HepG2 (cell line): Measurements from ENCODE around the gene HAUS7. TPM values are rescaled to one million over a fixed set of nuclear protein-coding genes. Genes with fewer than 3 reads are reported as not detected.

Source experiments
- ATAC-seq: fragments of 200-7000 bp; cut with Tn5 transposase; 3 replicates; pipeline ENCODE4 v1.9.1; 2020; ENCODE audit warnings: mild to moderate bottlenecking, moderate library complexity
- BruUV-seq: library from RNA; stranded (reverse); fragments of 400-500 nt; replicated peaks from 2 replicates; lab custom pipeline; 2021; lab: Mats Ljungman, UMichigan
- CTCF ChIA-PET: fragments of 300-600 bp; formaldehyde crosslinking; extraction: SDS; loops from one replicate; lab custom pipeline; 2021; ENCODE audit warnings: low total read pairs, inconsistent platforms, low intra/inter-chr PET ratio; lab: Yijun Ruan, JAX
- POLR2A ChIA-PET: fragments of 350-600 bp; sonication (Branson Sonifier 250); formaldehyde crosslinking; loops from one replicate; lab custom pipeline; 2020; ENCODE audit warnings: antibody characterized with exemption, inconsistent platforms; lab: Yijun Ruan, JAX
- DNase-seq: peaks from one replicate; pipeline ENCODE4 v3.0.0-alpha.2; 2015; ENCODE audit warnings: low spot score
- FAIRE-seq: peaks from 3 replicates; lab custom pipeline; 2011; peaks lifted over from hg19 to GRCh38; lab: Jason Lieb, UNC
- H2AFZ ChIP-seq: one replicate; pipeline ENCODE4 v1.6.1; 2011; ENCODE audit warnings: low read length, inconsistent platforms
- H3K27ac ChIP-seq: fragments of 300-600 bp; 3 replicates; pipeline ENCODE4 v1.8.0; 2011; ENCODE audit warnings: mixed run types, mild to moderate bottlenecking, mixed read lengths, low read length, inconsistent platforms; ENCODE audit not compliant: insufficient read depth; ENCODE audit errors: extremely low read length
- H3K27me3 ChIP-seq, 2 experiments: fragments of 200-600 bp in 1 of 2; 2 replicates in 1 of 2; 3 replicates in 1 of 2; pipeline versions ENCODE4 v1.6.0 to v1.8.0; 2011; ENCODE audit warnings: low read length in 2 of 2, mild to moderate bottlenecking in 2 of 2, moderate library complexity in 2 of 2, inconsistent platforms in 1 of 2; ENCODE audit not compliant: insufficient read depth in 2 of 2, control insufficient read depth in 1 of 2
- H3K36me3 ChIP-seq, 2 experiments: fragments of 200-600 bp in 1 of 2; replicated peaks in 1 of 2; 2 replicates in 1 of 2; 3 replicates in 1 of 2; pipeline versions ENCODE4 v1.5.1 to v1.8.0; 2011; ENCODE audit warnings: low read length in 2 of 2, inconsistent platforms in 1 of 2; ENCODE audit not compliant: insufficient read depth in 2 of 2, control insufficient read depth in 1 of 2
- H3K4me1 ChIP-seq: 2 replicates; pipeline ENCODE4 v1.5.1; 2012; ENCODE audit warnings: low read length, inconsistent platforms; ENCODE audit not compliant: insufficient read depth
- H3K4me2 ChIP-seq: 2 replicates; pipeline ENCODE4 v1.6.0; 2011; ENCODE audit warnings: low read depth, low read length, inconsistent platforms
- H3K4me3 ChIP-seq, 3 experiments: fragments of 200-600 bp in 1 of 3; sonication (generic), shearing (Covaris generic) in 1 of 3; replicated peaks in 1 of 3; 2 replicates each; pipeline ENCODE4 v1.5.1; 2011 to 2016; ENCODE audit warnings: low read length in 3 of 3, inconsistent platforms in 2 of 3, low read depth in 2 of 3, mild to moderate bottlenecking in 2 of 3, control low read depth in 1 of 3, mixed read lengths in 1 of 3; ENCODE audit not compliant: insufficient read depth in 1 of 3
- H3K79me2 ChIP-seq: one replicate; pipeline ENCODE4 v1.6.1; 2011; ENCODE audit warnings: low read length, inconsistent platforms; ENCODE audit not compliant: insufficient read depth
- H3K9ac ChIP-seq: 2 replicates; pipeline ENCODE4 v1.6.0; 2011; ENCODE audit warnings: mild to moderate bottlenecking, low read depth, low read length, inconsistent platforms; ENCODE audit not compliant: insufficient read depth
- H3K9me3 ChIP-seq: 2 replicates; pipeline ENCODE4 v1.5.1; 2012; ENCODE audit warnings: mild to moderate bottlenecking, low read length
- H4K20me1 ChIP-seq: 2 replicates; pipeline ENCODE4 v1.6.0; 2011; ENCODE audit warnings: inconsistent platforms, mild to moderate bottlenecking, low read length, moderate library complexity; ENCODE audit not compliant: insufficient read depth
- HDAC1 ChIP-seq: sonication (generic); formaldehyde crosslinking; IDR thresholded peaks from 2 replicates; pipeline ENCODE4 v1.5.1; 2020; ENCODE audit warnings: mild to moderate bottlenecking, missing genetic modification reagents
- KMT2B ChIP-seq: IDR thresholded peaks from 2 replicates; pipeline ENCODE4 v1.6.1; 2016; ENCODE audit warnings: missing genetic modification reagents, missing compliant biosample characterization
- NFYC ChIP-seq: IDR thresholded peaks from 2 replicates; pipeline ENCODE4 v1.6.1; 2016; ENCODE audit warnings: missing genetic modification reagents, missing compliant biosample characterization
- ZNF260 ChIP-seq: sonication (generic); formaldehyde crosslinking; IDR thresholded peaks from 2 replicates; pipeline ENCODE4 v1.4.0; 2020; ENCODE audit warnings: missing genetic modification reagents, low read depth, mild to moderate bottlenecking, borderline replicate concordance
- ZNF275 ChIP-seq: sonication (generic); formaldehyde crosslinking; IDR thresholded peaks from 2 replicates; pipeline ENCODE4 v1.8.0; 2022; ENCODE audit warnings: missing genetic modification reagents, mild to moderate bottlenecking, inconsistent platforms, borderline replicate concordance
- ZNF33B ChIP-seq: sonication (generic); formaldehyde crosslinking; IDR thresholded peaks from 2 replicates; pipeline ENCODE4 v1.5.1; 2020; ENCODE audit warnings: mild to moderate bottlenecking, missing genetic modification reagents
- ZNF432 ChIP-seq: sonication (generic); formaldehyde crosslinking; IDR thresholded peaks from 2 replicates; pipeline ENCODE4 v1.5.0; 2020; ENCODE audit warnings: missing genetic modification reagents, mild to moderate bottlenecking, borderline replicate concordance
- ZNF569 ChIP-seq: sonication (generic); formaldehyde crosslinking; IDR thresholded peaks from 2 replicates; pipeline ENCODE4 v1.5.0; 2020; ENCODE audit warnings: mild to moderate bottlenecking, missing genetic modification reagents, moderate library complexity, borderline replicate concordance
- ZNF766 ChIP-seq: sonication (generic); formaldehyde crosslinking; IDR thresholded peaks from 2 replicates; pipeline ENCODE4 v1.5.0; 2020; ENCODE audit warnings: missing genetic modification reagents, borderline replicate concordance
- WGBS: methylation state at CpG from one replicate; pipeline ENCODE4 v1.1.6; 2017; ENCODE audit warnings: low lambda C conversion rate; 5-methylcytosine and 5-hydroxymethylcytosine counted together
- in situ Hi-C: cut with HindIII; loops from 2 replicates; pipeline ENCODE4 v1.10.0; 2017; ENCODE audit warnings: low pct_unique_long_range_greater_than_20kb; ENCODE audit not compliant: extremely low pct_ligation_motif_present
- intact Hi-C: fragments of 100-400 bp; cut with micrococcal nuclease; formaldehyde crosslinking; loops from one replicate; pipeline ENCODE4 v1.10.0; 2022; ENCODE audit not compliant: unreplicated experiment
- polyA plus RNA-seq, 8 experiments: library from polyadenylated mRNA; depleted of rRNA in 3 of 8; stranded (reverse) in 7 of 8; unstranded in 1 of 8; fragments of >200 nt; fragmentation: Illumina TruSeq in 4 of 8; extraction: Trizol in 4 of 8; gene quantifications; 2 replicates each; pipeline versions ENCODE4 v1.2.1 to v1.2.3, GENCODE V29; 2011 to 2016; ENCODE audit warnings: low read depth in 4 of 8, missing spikeins in 1 of 8, mixed read lengths in 1 of 8; ENCODE audit not compliant: insufficient read depth in 1 of 8
- total RNA-seq, 5 experiments: library from RNA; depleted of rRNA; stranded (reverse); fragments of >200 nt; fragmentation: Illumina TruSeq; extraction: Trizol; gene quantifications; 2 replicates each; pipeline ENCODE4 v1.2.3, GENCODE V29; 2016; ENCODE audit warnings: low read depth in 1 of 5
- TF ChIP-seq, protein P1 (sequence below): sonication (generic); formaldehyde crosslinking; IDR thresholded peaks from one replicate; pipeline ENCODE4 v1.5.1; 2020; ENCODE audit warnings: mild to moderate bottlenecking, missing genetic modification reagents; ENCODE audit errors: not compliant biosample characterization
- TF ChIP-seq, protein P2 (sequence below): sonication (generic); formaldehyde crosslinking; IDR thresholded peaks from 2 replicates; pipeline ENCODE4 v1.4.0; 2020; ENCODE audit warnings: missing genetic modification reagents

HAUS7 gene
- total and polyA plus RNA-seq, 2 of the 13 experiments (the other 11 are each of a cell fraction or from before 2014, with no cell fraction given), result 10.9 to 42.4 TPM

GRCh38 chrX:153465691-153466380 lies 4.5 kb downstream of the HAUS7 start (continued):
- TF ChIP-seq, protein P1, sequence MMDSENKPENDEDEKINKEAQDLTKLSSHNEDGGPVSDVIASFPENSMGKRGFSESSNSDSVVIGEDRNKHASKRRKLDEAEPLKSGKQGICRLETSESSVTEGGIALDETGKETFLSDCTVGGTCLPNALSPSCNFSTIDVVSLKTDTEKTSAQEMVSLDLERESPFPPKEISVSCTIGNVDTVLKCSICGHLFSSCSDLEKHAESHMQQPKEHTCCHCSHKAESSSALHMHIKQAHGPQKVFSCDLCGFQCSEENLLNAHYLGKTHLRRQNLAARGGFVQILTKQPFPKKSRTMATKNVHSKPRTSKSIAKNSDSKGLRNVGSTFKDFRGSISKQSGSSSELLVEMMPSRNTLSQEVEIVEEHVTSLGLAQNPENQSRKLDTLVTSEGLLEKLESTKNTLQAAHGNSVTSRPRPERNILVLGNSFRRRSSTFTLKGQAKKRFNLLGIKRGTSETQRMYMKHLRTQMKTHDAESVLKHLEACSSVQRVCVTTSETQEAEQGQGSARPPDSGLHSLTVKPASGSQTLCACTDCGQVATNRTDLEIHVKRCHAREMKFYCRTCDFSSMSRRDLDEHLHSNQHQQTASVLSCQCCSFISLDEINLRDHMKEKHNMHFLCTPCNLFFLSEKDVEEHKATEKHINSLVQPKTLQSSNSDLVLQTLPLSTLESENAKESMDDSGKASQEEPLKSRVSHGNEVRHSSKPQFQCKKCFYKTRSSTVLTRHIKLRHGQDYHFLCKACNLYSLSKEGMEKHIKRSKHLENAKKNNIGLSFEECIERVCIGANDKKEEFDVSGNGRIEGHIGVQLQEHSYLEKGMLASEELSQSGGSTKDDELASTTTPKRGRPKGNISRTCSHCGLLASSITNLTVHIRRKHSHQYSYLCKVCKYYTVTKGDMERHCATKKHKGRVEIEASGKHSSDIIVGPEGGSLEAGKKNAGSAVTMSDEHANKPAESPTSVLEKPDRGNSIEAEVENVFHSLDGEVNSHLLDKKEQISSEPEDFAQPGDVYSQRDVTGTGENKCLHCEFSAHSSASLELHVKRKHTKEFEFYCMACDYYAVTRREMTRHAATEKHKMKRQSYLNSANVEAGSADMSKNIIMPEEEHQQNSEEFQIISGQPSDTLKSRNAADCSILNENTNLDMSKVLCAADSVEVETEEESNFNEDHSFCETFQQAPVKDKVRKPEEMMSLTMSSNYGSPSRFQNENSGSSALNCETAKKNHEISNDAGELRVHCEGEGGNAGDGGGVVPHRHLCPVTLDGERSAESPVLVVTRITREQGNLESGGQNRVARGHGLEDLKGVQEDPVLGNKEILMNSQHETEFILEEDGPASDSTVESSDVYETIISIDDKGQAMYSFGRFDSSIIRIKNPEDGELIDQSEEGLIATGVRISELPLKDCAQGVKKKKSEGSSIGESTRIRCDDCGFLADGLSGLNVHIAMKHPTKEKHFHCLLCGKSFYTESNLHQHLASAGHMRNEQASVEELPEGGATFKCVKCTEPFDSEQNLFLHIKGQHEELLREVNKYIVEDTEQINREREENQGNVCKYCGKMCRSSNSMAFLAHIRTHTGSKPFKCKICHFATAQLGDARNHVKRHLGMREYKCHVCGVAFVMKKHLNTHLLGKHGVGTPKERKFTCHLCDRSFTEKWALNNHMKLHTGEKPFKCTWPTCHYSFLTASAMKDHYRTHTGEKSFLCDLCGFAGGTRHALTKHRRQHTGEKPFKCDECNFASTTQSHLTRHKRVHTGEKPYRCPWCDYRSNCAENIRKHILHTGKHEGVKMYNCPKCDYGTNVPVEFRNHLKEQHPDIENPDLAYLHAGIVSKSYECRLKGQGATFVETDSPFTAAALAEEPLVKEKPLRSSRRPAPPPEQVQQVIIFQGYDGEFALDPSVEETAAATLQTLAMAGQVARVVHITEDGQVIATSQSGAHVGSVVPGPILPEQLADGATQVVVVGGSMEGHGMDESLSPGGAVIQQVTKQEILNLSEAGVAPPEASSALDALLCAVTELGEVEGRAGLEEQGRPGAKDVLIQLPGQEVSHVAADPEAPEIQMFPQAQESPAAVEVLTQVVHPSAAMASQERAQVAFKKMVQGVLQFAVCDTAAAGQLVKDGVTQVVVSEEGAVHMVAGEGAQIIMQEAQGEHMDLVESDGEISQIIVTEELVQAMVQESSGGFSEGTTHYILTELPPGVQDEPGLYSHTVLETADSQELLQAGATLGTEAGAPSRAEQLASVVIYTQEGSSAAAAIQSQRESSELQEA (CRISPR knock-in tag), result no peak
- no peak for TF ChIP-seq ZNF432 (CRISPR knock-in tag)

- no peak overlapping the region for H3K4me3 ChIP-seq
- no peaks in the 10 kb centered on the region for H3K4me1 ChIP-seq
- H4K20me1 ChIP-seq, result no peaks in the 10 kb centered on the region
- H3K4me2 ChIP-seq, result no peak overlapping the region
- no peak for ATAC-seq
- no peak overlapping the region for H2AFZ ChIP-seq
- FAIRE-seq, result no peak
- H3K27ac ChIP-seq, result no peak overlapping the region
- intact Hi-C loops (no loop called here), in situ Hi-C loops (no loop called here)
- no TSS peak for BruUV-seq
- H3K79me2 ChIP-seq, result no peaks in the 10 kb centered on the region
- ChIA-PET POLR2A (no interaction called here), CTCF (no interaction called here)
- no peak for DNase-seq
- H3K36me3 ChIP-seq, result peaks cover 0 to 3% of the 10 kb centered on the region in 2 experiments; a peak in 3 of 5 replicates
- no peaks in the 10 kb centered on the region for H3K27me3 ChIP-seq
- no peaks in the 10 kb centered on the region for H3K9me3 ChIP-seq
- WGBS, result 100% methylated on average over 1 of the region's 5 CpGs
- no peak overlapping the region for H3K9ac ChIP-seq
- TF ChIP-seq ZNF766 (CRISPR knock-in tag) (no peak), ZNF569 (CRISPR knock-in tag) (no peak), ZNF260 (CRISPR knock-in tag) (no peak), ZNF33B (no peak), HDAC1 (CRISPR knock-in tag) (no peak), ZNF275 (CRISPR knock-in tag) (no peak), NFYC (CRISPR knock-in tag) (no peak), KMT2B (CRISPR knock-in tag) (no peak)
- TF ChIP-seq, protein P2, sequence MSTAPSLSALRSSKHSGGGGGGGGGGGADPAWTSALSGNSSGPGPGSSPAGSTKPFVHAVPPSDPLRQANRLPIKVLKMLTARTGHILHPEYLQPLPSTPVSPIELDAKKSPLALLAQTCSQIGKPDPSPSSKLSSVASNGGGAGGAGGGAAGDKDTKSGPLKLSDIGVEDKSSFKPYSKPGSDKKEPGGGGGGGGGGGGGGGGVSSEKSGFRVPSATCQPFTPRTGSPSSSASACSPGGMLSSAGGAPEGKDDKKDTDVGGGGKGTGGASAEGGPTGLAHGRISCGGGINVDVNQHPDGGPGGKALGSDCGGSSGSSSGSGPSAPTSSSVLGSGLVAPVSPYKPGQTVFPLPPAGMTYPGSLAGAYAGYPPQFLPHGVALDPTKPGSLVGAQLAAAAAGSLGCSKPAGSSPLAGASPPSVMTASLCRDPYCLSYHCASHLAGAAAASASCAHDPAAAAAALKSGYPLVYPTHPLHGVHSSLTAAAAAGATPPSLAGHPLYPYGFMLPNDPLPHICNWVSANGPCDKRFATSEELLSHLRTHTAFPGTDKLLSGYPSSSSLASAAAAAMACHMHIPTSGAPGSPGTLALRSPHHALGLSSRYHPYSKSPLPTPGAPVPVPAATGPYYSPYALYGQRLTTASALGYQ (CRISPR knock-in tag), result no peak
Observed at GRCh38 chrX:153464116-153464515, 6.3 kb downstream of the HAUS7 start.
